Urothelium cell line (cell line): ENCODE results near the gene BTBD17.
"Not testable (repeated sequence)": the region's sequence is repeated elsewhere in the genome, so short reads cannot be mapped to it uniquely, and the experiment has no call there.

Experiments used
- DNase-seq: peaks from one replicate; pipeline ENCODE4 v3.0.0; 2011; ENCODE audit warnings: low spot score, mixed read lengths
- FAIRE-seq: peaks from 2 replicates; lab custom pipeline; 2011; peaks lifted over from hg19 to GRCh38; lab: Jason Lieb, UNC

The BTBD17 gene

DNA sequence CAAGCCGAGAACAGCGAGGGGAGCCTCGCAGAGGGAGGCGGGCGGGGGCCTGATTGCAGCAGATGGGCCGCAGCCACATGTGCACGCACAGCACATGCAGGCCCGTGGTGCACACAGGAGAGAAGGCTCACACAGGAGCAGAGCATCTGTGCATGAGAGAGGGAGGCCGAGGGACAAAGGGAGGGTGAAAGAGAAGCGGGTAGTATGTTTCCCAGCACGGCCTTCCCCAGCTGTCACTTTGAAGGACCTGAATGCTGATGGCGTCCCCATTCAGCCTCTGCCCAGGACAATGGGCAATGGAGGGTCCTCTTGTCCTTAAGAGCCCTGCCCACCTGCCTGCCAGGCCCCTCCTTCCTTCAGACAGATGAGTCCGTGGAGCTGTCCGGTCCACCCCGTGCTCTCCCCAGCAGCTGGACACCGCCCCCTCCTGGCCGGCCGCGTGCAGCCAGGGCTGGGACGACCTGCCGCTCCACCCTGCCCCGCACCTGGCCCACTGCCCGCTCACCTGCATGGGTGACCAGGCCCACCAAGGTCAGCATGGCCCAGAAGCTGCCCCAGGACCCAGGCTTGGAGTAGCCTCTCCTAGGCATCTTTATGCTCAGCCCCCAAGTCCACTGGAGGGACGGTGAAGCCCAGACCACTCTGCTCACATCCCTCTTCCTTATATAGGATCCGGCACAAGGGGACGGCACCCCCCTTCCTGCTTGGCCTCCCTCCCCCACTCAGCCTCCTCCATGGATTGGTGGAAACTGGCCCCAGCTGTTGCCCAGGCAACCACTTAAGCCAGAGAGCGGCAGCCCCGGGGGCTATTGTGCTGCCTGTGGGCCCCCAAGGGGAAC lies at the start of gene BTBD17:
BTBD17 (minus strand) TSS at position 639 of the 839 bp plus-strand sequence; CDS start at position 590, 49 bp downstream.
- DNase-seq: peak; percentile 70
- peak; percentile 13 for FAIRE-seq

- FAIRE-seq (no peak), DNase-seq (no peak)
Observed at GRCh38 chr17:74410001-74410443, 48.4 kb upstream of the BTBD17 start.

DNA sequence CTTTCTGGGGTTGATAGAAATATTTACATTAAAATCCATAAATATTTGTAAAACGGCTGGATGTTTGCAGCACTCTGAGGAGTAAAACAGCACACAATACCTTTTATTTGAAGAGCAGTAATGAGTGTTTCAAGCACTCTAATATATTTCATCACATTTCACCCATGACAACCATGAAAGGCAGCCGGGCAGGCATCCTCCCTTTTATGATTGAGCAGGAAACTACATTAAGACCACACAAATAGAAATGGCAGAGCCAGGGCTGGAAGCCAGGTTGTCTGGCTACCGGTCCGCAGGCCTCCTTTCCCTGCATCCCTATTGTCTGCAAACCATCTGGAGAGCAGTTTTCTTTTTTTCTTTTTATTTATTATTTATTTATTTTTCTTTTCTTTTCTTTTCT lies 47.1 kb upstream of the BTBD17 start:
- no peak for DNase-seq
- no peak for FAIRE-seq

DNA sequence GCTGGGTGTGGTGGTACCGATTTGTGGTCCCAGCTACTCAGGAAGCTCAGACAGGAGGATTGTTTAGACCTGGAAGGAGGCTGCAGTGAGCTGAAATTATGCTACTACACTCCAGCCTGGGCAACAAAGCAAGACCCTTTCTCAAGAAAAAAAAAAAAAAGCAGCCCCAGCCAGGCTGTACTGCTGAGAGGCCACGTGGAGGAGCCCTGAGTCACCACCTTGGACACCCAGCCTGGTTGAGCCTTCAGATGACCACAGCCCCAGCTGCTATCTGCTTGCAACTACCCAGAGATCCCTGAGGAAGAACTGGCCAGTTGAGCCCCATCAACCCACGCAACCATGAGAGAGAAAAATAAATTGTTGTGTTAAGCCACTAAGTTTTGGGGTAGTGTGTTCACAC lies 46.6 kb upstream of the BTBD17 start:
- DNase-seq (no peak), FAIRE-seq (no peak)

DNA sequence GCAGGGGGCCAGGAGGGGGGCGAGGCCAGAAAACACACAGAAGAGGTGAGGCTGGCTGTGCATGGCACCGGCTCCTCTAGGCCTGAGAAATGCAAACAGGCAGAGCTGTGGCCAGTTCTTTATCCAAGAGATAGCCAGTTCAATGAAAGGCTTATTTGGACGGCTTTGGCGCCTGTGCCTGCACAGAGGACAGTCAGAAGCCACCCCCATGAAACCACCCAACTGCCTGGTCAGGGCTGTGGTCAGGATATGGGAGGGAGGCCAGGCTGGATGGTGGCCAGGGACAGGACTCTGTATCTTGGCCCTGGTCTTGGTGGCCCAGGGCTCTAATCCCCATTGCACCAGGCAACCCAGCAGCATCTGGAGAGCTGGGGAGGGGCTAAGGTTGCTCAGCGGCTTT lies 45.7 kb upstream of the BTBD17 start:
- FAIRE-seq (no peak), DNase-seq (no peak)

- not testable (repeated sequence) for DNase-seq, FAIRE-seq
Observed at GRCh38 chr17:74405311-74405710, 43.6 kb upstream of the BTBD17 start.

- FAIRE-seq: no peak
- DNase-seq: no peak
Observed at GRCh38 chr17:74404789-74405188, 43.1 kb upstream of the BTBD17 start.

DNA sequence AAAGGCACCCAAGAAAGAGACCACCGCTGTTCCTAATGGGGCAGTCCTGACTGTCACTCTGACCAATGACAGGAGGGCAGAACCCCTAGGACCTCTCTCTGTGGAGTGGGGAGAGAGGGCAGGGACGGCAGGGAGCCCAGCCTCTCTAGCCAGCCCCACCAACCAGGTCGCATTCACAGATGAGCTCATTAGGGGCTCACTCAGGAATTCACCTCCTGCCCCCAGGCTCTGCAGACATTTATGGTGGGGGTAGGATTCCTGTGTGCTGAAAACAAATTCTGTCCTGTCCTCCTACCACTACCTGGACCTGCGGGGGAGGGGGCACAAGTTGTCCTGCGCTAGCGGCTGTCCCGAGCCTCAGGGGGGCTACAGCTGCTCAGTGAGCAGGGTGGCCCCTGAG lies 42.5 kb upstream of the BTBD17 start:
- FAIRE-seq: no peak
- DNase-seq: no peak

GRCh38 chr17:74403512-74404137 lies 42.0 kb upstream of the BTBD17 start:
- DNase-seq: no peak
- no peak for FAIRE-seq

DNA sequence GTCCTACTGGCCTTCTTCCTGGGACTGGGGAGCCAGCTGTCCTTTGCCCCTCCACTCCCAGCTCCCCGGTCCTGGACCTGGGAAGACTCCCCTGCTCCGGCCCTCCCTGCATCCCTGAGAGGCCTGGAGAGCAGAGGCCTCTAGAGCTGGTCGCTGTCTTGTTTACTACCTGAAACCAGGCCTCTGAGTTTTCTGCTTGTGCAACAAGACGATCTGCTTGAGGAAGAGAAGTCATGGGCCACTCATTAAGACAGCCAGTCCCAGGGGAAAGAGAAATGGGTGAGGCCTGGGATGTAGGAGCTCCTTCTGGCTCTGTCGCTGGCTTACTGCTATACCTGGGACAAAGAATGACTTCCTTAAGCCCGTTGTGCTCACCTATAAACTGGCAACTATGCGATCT lies 40.4 kb upstream of the BTBD17 start:
- DNase-seq (no peak), FAIRE-seq (no peak)

GRCh38 chr17:74396567-74396966 lies 34.9 kb upstream of the BTBD17 start:
- FAIRE-seq (no peak), DNase-seq (no peak)

GRCh38 chr17:74394977-74395376 lies 33.3 kb upstream of the BTBD17 start:
- no peak for DNase-seq
- FAIRE-seq: no peak

- DNase-seq: no peak
- FAIRE-seq: no peak
Observed at GRCh38 chr17:74394275-74394950, 32.7 kb upstream of the BTBD17 start.

DNA sequence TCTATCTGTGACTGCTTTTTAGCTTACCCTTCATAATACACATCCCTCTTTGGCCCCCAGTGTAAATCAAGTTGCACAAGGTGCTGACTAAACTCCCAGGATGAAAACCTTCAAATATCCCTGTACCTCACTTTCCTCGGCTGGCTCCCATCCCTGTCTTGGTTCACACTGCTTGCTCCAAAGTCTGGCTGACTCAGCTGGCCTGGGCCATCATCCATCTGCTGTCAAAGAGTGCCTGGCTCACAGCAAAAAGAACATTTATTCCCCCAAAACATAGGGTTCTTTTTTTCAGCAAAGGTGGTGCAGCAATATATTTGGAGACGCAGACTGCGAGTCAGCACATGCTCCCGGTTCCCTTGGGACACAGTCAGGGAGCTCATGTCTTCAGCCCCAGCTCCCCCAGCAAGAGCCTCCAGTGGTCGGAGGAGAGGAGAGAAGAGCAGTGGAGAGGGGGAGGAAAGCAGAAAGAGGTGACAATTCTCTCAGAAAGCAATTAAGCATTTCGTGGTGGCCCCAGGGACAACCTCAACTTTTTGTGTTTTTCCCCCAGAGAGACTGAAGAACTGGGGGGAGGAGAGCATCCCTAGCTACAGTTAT lies 31.8 kb upstream of the BTBD17 start:
- DNase-seq (no peak), FAIRE-seq (no peak)

DNA sequence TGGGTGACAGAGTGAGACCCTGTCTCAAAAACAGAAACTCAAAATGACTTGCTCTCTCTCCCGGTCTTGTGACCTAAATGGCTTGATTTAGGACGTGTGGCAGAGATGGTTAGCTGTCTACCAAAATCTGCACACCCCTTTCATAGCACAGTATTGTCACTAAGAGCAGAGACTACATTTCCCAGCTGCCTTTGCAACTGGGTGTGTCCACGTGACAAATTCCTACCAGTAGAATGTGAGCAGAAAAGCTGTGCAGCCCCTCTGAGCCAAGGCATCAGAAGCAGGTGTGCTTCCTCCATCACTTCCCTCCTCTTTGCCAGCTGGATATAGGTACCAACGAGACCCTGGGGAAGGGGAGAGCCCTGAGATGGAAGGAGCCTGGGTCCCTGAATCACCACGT lies 31.2 kb upstream of the BTBD17 start:
- DNase-seq (no peak), FAIRE-seq (peak; percentile 67)

GRCh38 chr17:74391771-74392170 lies 30.1 kb upstream of the BTBD17 start:
- no peak for FAIRE-seq
- DNase-seq: no peak

DNA sequence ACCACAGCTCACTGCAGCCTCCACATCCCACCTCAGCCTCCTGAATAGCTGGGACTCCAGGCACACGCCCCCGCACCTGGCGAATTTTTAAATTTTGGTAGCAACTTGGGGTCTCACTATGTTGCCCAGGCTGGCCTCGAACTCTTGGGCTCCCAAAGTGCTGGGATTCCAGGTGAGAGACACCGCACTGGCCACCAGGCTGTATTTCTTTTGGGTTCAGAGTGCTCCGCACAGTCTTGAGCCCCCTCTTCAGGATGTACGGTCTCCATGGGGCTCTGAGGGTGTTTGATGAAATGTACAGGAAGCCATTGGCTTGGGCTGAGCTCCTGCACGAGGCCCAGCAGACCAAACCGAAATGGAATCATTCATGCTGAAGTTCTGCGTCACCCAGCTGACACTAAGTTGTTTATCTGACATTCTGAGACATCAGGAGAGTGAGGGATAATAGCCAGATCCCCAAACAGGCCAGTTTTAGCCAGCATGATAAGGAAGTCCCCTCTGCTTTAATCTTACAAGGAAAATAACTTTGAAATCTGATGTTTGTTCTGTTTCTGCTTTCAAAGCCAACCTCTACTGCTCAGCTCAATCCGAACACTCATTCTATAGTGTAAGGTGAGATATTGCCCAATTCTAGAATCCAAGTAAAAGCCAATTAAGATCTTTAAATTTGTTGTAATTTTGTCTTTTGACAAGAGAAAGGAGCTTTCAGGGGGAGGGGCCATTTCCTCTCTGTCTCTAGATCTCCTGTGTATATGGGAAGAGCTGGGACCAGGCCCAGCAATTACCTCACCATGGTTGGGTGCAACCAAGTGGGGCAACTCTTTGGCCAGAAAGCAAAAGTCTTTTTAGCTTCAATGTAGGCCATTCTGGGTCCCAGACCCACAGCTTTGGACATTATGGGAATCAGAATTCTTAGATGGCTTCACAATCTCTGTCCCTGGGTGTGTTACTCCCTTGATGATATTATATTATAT lies 29.3 kb upstream of the BTBD17 start:
- FAIRE-seq: no peak
- DNase-seq: no peak

GRCh38 chr17:74389937-74390679 lies 28.4 kb upstream of the BTBD17 start:
- no peak for DNase-seq
- FAIRE-seq: no peak

GRCh38 chr17:74389084-74389753 lies 27.6 kb upstream of the BTBD17 start:
- DNase-seq (no peak), FAIRE-seq (no peak)
